ENCODE results near the gene BRSK2. TPM values are rescaled to one million over a fixed set of nuclear protein-coding genes. Genes with fewer than 3 reads are reported as not detected.

The BRSK2 gene
- total RNA-seq, 4 donors from 2014 or later = 0.26 to 0.30 TPM; not detected in 2

DNA sequence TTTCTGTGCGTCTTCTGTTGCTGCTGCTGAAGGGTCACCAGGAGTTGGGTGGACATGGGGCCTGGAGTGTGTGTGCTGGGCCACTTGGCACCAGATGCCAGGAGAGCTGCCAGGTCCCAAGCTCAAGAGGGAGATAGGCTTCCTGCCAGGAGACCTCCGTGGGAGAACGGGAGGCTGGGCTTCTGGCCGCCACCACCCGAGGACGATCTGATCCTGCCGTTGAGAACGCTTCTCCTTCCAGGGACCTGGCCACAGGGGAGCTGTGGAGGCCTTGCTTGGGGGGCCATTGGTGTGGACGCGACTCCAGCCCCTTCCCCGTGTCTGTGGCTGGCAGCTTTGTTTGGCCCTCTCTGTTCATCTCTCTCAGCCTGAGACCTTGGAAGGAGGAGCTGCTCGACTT is 2.4 kb downstream of the BRSK2 start:
- Histone ChIP-seq H3K27me3 (peaks cover 70% of the 10 kb centered on the region), H3K36me3 (no peaks in the 10 kb centered on the region)
- WGBS = 86% methylated on average over 1 of the region's 12 CpGs

DNA sequence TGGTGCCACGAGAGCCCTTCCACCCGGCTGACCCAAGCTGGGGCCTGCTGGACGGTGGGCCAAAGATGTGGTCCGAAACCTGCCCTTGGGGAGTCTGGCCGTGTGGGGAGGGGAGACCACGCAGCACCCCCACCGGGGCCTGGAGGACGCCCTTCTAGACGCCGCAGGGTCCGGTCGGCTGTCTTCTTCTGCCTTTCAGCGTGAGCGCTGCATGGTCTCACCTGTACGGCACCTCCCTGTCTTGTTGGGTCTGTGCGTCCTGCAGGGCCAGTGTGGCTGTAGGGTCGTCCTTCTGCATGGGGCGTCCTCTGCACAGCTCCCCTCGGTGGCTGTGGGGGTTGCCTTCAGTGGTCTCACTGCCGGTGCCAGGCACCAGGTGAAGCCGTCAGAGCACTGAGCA is 2.8 kb downstream of the BRSK2 start:
- Histone ChIP-seq H3K27me3 (peaks cover 70% of the 10 kb centered on the region), H3K9me3 (no peaks in the 10 kb centered on the region), H3K36me3 (no peaks in the 10 kb centered on the region), H3K27ac (no peak overlapping the region), H3K4me1 (peaks cover 16% of the 10 kb centered on the region), H3K4me3 (no peak overlapping the region)
- no peak for DNase-seq (ENCODE audit: low spot score in 2 of 2)
- WGBS = 92% methylated on average over 12 of the region's 21 CpGs
- TF ChIP-seq EP300 (IDR thresholded peaks at IDR 0.05) (no peak), POLR2AphosphoS5 (IDR thresholded peaks at IDR 0.05) (no peak), POLR2A (IDR thresholded peaks at IDR 0.05) (no peak)
- TF ChIP-seq, protein P1, sequence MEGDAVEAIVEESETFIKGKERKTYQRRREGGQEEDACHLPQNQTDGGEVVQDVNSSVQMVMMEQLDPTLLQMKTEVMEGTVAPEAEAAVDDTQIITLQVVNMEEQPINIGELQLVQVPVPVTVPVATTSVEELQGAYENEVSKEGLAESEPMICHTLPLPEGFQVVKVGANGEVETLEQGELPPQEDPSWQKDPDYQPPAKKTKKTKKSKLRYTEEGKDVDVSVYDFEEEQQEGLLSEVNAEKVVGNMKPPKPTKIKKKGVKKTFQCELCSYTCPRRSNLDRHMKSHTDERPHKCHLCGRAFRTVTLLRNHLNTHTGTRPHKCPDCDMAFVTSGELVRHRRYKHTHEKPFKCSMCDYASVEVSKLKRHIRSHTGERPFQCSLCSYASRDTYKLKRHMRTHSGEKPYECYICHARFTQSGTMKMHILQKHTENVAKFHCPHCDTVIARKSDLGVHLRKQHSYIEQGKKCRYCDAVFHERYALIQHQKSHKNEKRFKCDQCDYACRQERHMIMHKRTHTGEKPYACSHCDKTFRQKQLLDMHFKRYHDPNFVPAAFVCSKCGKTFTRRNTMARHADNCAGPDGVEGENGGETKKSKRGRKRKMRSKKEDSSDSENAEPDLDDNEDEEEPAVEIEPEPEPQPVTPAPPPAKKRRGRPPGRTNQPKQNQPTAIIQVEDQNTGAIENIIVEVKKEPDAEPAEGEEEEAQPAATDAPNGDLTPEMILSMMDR (IDR thresholded peaks at IDR 0.05) = no peak

More for the DNA sequence above, 2.4 kb downstream of the BRSK2 start:
- no peak overlapping the region for H3K27ac ChIP-seq
- no peak for DNase-seq (ENCODE audit: low spot score in 2 of 2)
- no peak overlapping the region for H3K4me3 ChIP-seq
- peaks cover 16% of the 10 kb centered on the region for H3K4me1 ChIP-seq
- no peaks in the 10 kb centered on the region for H3K9me3 ChIP-seq
- no peak for TF ChIP-seq EP300 (IDR thresholded peaks at IDR 0.05)
- TF ChIP-seq POLR2A (IDR thresholded peaks at IDR 0.05) = no peak

DNA sequence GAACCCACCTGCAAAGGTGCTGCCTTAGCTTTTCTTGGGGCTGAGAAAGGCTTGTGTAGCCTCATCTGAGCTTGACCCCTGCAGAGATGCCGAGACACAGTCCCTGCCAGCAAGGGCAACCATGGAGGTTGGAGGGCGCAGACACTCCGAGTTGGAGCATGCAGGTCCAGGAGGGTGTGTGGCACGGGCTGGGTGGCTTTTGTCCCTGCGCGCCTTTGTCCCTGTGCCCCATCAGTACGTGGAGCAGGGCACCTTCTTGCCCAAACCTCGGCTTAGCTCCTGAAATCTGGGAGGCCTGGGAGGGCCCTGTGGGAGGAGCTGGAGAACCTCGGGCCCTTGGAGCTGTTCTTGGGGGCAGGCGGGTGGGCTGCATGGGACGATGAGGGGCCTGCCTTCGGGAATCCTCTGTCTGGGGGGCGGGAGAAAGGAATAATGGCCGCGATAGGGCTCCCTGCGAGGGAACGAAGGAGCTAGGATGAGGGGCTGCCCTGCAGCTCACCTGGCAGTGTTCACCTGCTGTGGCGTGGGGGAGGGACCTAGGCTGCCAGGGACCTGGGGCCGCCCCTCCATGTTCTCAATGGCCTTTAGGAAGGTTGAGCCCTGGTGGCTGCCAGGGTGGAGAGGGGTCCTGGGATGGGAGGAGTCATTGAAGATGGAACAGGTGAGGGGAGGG is 3.4 kb downstream of the BRSK2 start:
- WGBS = 89% methylated on average over 19 of the region's 19 CpGs
- TF ChIP-seq, protein P1 (IDR thresholded peaks at IDR 0.05) = no peak
- TF ChIP-seq POLR2A (IDR thresholded peaks at IDR 0.05) = no peak
- TF ChIP-seq EP300 (IDR thresholded peaks at IDR 0.05) = no peak
- TF ChIP-seq POLR2AphosphoS5 (IDR thresholded peaks at IDR 0.05) = no peak
- Histone ChIP-seq H3K4me1 (peaks cover 16% of the 10 kb centered on the region), H3K27me3 (peaks cover 76% of the 10 kb centered on the region), H3K9me3 (no peaks in the 10 kb centered on the region), H3K27ac (no peak overlapping the region), H3K4me3 (no peak overlapping the region), H3K36me3 (no peaks in the 10 kb centered on the region)
- no peak for DNase-seq (ENCODE audit: low spot score in 2 of 2)

DNA sequence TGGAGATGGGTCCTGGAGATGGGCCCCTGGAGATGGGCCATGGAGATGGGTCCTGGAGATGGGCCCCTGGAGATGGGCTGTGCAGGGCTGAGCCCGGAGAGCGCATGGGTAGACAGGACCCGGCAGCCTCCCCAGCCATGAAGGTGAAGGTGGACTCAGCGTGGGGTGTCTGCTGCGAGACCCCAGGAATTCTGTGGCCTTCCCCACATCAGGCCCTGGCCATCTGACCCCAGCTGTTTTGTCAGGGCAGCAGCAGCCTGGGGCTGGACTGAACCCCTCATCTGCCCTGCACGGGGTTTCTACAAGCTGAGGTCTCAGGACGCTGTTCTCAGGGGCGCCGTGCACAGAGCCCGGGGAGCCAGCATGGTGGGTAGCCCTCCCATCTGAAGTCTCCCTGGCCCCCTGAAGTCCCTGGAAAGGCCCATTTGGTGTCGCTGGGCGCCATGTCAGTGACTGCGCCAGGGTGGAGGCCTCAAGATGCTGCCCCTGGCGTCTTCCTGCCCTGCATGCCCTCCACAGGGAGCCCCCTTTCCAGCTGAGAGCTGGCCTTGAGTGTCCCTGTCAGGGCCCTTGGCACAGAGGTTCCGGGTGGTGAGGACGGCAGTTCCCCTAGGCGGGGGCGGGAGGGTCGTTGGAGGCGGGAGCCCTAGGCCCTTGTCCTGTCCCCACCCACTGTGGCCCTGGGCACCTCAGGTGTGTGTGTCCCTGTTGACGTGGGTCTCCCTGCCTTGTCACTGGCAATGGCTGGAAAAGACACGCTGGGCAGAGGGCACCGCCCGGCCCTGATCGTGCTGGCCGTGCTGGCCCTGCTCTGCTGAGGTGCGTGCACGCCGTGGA is 5.4 kb downstream of the BRSK2 start:
- no peaks in the 10 kb centered on the region for H3K9me3 ChIP-seq
- no peaks in the 10 kb centered on the region for H3K36me3 ChIP-seq
- peaks cover 83% of the 10 kb centered on the region for H3K27me3 ChIP-seq
- H3K4me1 ChIP-seq = peaks cover 7% of the 10 kb centered on the region
- no peak overlapping the region for H3K27ac ChIP-seq
- 94% methylated on average over 12 of the region's 29 CpGs for WGBS
- no peak overlapping the region for H3K4me3 ChIP-seq
- TF ChIP-seq, protein P1 (IDR thresholded peaks at IDR 0.05) = no peak
- TF ChIP-seq EP300 (IDR thresholded peaks at IDR 0.05) (no peak), POLR2A (IDR thresholded peaks at IDR 0.05) (no peak), POLR2AphosphoS5 (IDR thresholded peaks at IDR 0.05) (no peak)
- no peak for DNase-seq (ENCODE audit: low spot score in 2 of 2)

DNA sequence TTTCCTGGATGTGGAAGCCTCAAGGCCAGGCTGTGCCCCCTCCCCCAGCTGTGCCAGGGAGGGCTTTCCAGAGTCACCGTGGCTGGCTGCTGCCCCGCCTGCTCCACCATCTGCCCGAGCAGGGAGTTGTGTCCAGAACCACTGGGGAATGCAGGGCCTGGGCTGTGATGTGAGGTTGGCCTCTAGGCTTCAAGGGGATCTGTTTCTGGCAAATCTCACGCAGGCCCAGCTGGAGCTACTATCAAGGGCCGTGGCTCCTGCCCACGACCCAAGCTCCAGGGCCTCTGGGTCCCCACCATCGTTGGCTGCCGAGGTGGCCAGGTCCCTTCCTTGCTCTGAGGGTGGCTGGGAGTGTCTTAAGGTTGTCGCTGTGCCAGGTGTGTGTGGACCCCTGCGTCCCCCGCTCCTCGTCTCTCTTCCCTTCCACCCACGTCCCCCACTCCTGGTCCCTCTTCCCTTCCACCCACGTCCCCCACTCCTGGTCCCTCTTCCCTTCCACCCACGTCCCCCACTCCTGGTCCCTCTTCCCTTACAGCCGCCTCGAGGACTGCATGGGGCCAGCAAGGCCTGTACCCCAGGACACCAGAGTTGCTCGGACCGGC is 6.1 kb downstream of the BRSK2 start:
- Histone ChIP-seq H3K27me3 (peaks cover 83% of the 10 kb centered on the region), H3K27ac (no peak overlapping the region), H3K9me3 (no peaks in the 10 kb centered on the region), H3K36me3 (no peaks in the 10 kb centered on the region), H3K4me3 (no peak overlapping the region), H3K4me1 (peaks cover 4% of the 10 kb centered on the region)
- TF ChIP-seq POLR2AphosphoS5 (IDR thresholded peaks at IDR 0.05) (no peak), POLR2A (IDR thresholded peaks at IDR 0.05) (no peak), EP300 (IDR thresholded peaks at IDR 0.05) (no peak)
- TF ChIP-seq, protein P1 (IDR thresholded peaks at IDR 0.05) = no peak
- WGBS = 77% methylated on average over 16 of the region's 19 CpGs
- no peak for DNase-seq (ENCODE audit: low spot score in 2 of 2)
